ENCODE results near the gene ADPRS.

Gene ADPRS

GRCh38 chr1:36133484-36133883 lies 44.8 kb downstream of the ADPRS start:
- peak; percentile 60 for DNase-seq (ENCODE audit: low spot score)

GRCh38 chr1:36134031-36134430 lies 45.3 kb downstream of the ADPRS start:
- DNase-seq (ENCODE audit: low spot score), result no peak

GRCh38 chr1:36134505-36135329 lies 46.0 kb downstream of the ADPRS start:
- peak; percentile 28 for DNase-seq (ENCODE audit: low spot score)

- no peak for DNase-seq (ENCODE audit: low spot score)
Measured at GRCh38 chr1:36135330-36135667, 46.6 kb downstream of the ADPRS start.

- no peak for DNase-seq (ENCODE audit: low spot score)
Measured at GRCh38 chr1:36135796-36136195, 47.1 kb downstream of the ADPRS start.

- DNase-seq (ENCODE audit: low spot score), result no peak
Measured at GRCh38 chr1:36136535-36136934, 47.8 kb downstream of the ADPRS start.

GRCh38 chr1:36137226-36137625 lies 48.5 kb downstream of the ADPRS start:
- DNase-seq (ENCODE audit: low spot score), result no peak

GRCh38 chr1:36137776-36138175 lies 49.1 kb downstream of the ADPRS start:
- DNase-seq (ENCODE audit: low spot score), result no peak

GRCh38 chr1:36139521-36139920 lies 50.8 kb downstream of the ADPRS start:
- no peak for DNase-seq (ENCODE audit: low spot score)

GRCh38 chr1:36142121-36142520 lies 53.4 kb downstream of the ADPRS start:
- DNase-seq (ENCODE audit: low spot score), result no peak

GRCh38 chr1:36143424-36143823 lies 54.7 kb downstream of the ADPRS start:
- no peak for DNase-seq (ENCODE audit: low spot score)
